NB4 (cell line): ENCODE measurements around the gene BCAS3.

Experiments used
- MYC ChIP-seq: IDR thresholded peaks from 2 replicates; pipeline ENCODE4 v1.6.1; 2011; ENCODE audit warnings: low read depth, low read length
- POLR2A ChIP-seq: IDR thresholded peaks from 2 replicates; pipeline ENCODE4 v1.6.1; 2011; ENCODE audit warnings: mild to moderate bottlenecking; ENCODE audit not compliant: insufficient read length; ENCODE audit errors: extremely low read depth
- TF ChIP-seq, protein P1 (sequence below): IDR thresholded peaks from one replicate; pipeline ENCODE4 v1.5.1; 2012; ENCODE audit warnings: low read depth, low read length
- TF ChIP-seq, protein P2 (sequence below): IDR thresholded peaks from 2 replicates; pipeline ENCODE4 v1.6.1; 2011; ENCODE audit warnings: low read depth, low read length

DNA sequence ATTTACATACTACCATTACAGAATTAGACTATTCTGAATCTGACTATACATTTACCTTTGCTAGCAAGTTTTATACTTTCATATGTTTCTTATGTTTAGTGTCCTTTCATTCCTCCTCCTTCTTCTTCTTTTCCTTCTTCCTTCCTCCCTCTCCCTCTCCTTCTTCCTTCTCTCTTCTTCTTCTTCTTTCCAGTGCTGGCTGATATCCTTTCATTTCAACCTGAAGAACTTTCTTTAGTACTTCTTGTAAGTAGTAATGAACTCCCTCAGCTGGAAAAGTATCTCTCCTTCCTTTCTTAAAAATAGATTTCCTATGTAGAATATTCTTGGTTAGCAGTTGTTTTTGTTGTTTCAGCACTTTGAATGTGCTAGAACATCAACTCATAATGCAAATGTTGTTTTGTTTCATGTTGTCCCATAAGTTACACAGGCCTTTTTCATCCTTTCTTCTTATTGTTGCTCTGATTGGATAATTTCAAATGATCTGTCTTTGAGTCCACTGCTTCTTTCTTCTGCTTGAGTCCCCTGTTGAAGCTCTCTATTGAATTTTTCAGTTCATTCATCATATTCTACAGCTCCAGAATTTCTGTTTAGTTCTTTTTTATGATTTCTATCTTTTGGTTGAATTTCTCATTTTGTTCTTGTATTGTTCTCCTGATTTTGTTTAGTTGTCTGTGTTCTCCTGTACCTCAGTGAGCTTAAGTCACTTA lies 759.5 kb downstream of the BCAS3 start:
- TF ChIP-seq, protein P1, sequence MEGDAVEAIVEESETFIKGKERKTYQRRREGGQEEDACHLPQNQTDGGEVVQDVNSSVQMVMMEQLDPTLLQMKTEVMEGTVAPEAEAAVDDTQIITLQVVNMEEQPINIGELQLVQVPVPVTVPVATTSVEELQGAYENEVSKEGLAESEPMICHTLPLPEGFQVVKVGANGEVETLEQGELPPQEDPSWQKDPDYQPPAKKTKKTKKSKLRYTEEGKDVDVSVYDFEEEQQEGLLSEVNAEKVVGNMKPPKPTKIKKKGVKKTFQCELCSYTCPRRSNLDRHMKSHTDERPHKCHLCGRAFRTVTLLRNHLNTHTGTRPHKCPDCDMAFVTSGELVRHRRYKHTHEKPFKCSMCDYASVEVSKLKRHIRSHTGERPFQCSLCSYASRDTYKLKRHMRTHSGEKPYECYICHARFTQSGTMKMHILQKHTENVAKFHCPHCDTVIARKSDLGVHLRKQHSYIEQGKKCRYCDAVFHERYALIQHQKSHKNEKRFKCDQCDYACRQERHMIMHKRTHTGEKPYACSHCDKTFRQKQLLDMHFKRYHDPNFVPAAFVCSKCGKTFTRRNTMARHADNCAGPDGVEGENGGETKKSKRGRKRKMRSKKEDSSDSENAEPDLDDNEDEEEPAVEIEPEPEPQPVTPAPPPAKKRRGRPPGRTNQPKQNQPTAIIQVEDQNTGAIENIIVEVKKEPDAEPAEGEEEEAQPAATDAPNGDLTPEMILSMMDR = no peak
- TF ChIP-seq MYC = no peak
- TF ChIP-seq, protein P2, sequence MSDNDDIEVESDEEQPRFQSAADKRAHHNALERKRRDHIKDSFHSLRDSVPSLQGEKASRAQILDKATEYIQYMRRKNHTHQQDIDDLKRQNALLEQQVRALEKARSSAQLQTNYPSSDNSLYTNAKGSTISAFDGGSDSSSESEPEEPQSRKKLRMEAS = no peak
- no peak for TF ChIP-seq POLR2A
